ENCODE results near the gene STAT3. TPM values are rescaled to one million over a fixed set of nuclear protein-coding genes. Genes with fewer than 3 reads are reported as not detected.
A peak's percentile ranks its signal among the peaks of the same experiment; 100 is the strongest.

Gene STAT3
- total RNA-seq, 4 donors from 2014 or later, result 214 to 433 (median 280) TPM

GRCh38 chr17:42407289-42407836 is 19.1 kb upstream of the STAT3 start:
- no peak for DNase-seq (ENCODE audit: low spot score)
- peak; percentile 58 for ATAC-seq (ENCODE audit: low FRiP score)
- TF ChIP-seq, protein P1, sequence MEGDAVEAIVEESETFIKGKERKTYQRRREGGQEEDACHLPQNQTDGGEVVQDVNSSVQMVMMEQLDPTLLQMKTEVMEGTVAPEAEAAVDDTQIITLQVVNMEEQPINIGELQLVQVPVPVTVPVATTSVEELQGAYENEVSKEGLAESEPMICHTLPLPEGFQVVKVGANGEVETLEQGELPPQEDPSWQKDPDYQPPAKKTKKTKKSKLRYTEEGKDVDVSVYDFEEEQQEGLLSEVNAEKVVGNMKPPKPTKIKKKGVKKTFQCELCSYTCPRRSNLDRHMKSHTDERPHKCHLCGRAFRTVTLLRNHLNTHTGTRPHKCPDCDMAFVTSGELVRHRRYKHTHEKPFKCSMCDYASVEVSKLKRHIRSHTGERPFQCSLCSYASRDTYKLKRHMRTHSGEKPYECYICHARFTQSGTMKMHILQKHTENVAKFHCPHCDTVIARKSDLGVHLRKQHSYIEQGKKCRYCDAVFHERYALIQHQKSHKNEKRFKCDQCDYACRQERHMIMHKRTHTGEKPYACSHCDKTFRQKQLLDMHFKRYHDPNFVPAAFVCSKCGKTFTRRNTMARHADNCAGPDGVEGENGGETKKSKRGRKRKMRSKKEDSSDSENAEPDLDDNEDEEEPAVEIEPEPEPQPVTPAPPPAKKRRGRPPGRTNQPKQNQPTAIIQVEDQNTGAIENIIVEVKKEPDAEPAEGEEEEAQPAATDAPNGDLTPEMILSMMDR (IDR thresholded peaks at IDR 0.05), result no peak

GRCh38 chr17:42406615-42407288 is 18.5 kb upstream of the STAT3 start:
- DNase-seq (ENCODE audit: low spot score) (no peak), ATAC-seq (ENCODE audit: low FRiP score) (no peak)
- TF ChIP-seq, protein P1 (IDR thresholded peaks at IDR 0.05), result no peak

GRCh38 chr17:42405963-42406495 is 17.8 kb upstream of the STAT3 start:
- peak; percentile 38 for ATAC-seq (ENCODE audit: low FRiP score)
- DNase-seq (ENCODE audit: low spot score), result peak; percentile 87
- TF ChIP-seq, protein P1 (IDR thresholded peaks at IDR 0.05), result no peak

GRCh38 chr17:42405076-42405475 is 16.8 kb upstream of the STAT3 start:
- DNase-seq (ENCODE audit: low spot score) (no peak), ATAC-seq (ENCODE audit: low FRiP score) (no peak)
- TF ChIP-seq, protein P1 (IDR thresholded peaks at IDR 0.05), result no peak

- TF ChIP-seq, protein P1 (IDR thresholded peaks at IDR 0.05), result no peak
- DNase-seq (ENCODE audit: low spot score) (no peak), ATAC-seq (ENCODE audit: low FRiP score) (no peak)
These were observed 16.2 kb upstream of the STAT3 start for GRCh38 chr17:42404326-42405055.

DNA sequence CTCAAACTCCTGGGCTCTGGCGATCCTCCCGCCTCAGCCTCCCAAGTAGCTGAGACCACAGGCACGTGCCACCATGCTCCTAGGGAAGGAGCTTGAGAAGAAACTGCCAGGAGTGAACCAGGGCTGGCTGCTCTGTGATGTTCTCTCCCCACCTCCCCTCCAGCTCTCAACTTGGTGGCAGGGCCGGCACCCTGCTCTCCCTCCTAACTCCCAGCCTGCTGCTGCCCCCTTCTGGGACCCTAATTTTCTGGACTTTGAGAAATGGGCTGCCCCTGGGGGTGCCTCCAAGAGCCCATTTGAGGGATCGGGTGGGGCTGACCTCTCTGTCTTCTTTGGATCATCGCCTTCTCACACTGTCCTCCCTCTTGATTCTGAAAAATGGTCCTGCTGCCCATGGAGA is 14.9 kb upstream of the STAT3 start:
- DNase-seq (ENCODE audit: low spot score) (no peak), ATAC-seq (ENCODE audit: low FRiP score) (no peak)
- TF ChIP-seq, protein P1 (IDR thresholded peaks at IDR 0.05), result no peak

Measured in omental fat pad (tissue), 4 donors.